ENCODE data around the gene TRIM29.

TRIM29 gene

DNA sequence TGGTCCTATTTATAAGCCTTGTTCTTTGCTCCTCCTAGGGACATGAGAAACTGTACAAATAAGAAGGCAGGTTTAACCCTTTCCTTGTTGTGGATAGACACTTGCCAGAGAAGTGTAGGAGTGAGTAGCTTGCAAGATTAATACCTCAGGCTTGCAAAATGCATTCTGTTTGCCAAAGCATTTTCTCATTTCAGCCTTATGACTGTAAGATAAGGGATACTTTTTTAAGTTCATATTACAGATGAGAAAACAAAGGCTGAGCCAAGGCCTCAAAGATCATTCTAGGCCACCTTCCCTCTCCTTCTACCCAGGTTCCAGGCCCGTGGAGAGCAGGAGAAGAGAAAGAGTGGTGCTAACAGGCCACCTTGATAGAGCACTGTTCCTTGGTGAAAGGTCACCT, 46.8 kb downstream of the TRIM29 start:
- DNase-seq, result no peak

DNA sequence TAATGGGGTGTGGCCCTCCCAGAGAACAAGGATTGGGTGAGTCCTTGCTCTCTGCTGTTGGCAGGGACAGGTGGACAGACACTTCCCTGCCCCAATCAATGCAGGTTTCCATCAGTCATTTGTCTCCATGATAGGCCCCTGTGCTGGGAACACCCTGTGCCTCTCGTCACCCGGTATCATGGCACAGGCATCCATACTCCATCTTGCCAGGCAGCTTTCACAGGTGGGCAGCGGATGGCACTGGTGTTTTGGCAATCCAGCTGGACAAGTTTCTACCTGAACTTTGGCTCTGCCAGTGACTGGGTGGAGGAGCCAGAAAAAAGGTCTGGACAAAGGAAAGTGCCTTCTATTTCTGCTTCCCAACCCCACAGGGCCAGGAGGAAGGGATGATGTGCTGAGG, 47.5 kb downstream of the TRIM29 start:
- DNase-seq, result no peak

- DNase-seq, result no peak
Measured at GRCh38 chr11:120089036-120090001, 48.6 kb downstream of the TRIM29 start.

DNA sequence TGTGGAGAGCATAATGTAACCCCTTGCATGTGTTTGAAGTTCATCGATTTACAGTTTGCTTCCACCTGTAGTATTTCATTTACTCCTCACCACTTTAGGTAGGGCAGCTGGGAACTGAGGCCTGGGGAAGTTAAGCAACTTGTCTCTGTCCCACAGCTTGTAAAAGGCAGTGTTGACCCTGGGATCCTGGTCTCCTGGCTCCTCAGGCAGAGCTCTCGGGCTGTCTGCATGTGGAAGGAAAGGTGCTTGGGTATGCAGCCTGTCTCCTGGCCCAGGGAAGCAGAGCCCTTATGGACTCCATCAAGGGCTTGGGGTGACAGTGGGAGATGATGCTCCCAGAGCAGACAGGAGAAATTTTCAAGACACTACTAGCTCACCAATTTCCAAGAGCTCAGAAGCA, 49.9 kb downstream of the TRIM29 start:
- no peak for DNase-seq

DNA sequence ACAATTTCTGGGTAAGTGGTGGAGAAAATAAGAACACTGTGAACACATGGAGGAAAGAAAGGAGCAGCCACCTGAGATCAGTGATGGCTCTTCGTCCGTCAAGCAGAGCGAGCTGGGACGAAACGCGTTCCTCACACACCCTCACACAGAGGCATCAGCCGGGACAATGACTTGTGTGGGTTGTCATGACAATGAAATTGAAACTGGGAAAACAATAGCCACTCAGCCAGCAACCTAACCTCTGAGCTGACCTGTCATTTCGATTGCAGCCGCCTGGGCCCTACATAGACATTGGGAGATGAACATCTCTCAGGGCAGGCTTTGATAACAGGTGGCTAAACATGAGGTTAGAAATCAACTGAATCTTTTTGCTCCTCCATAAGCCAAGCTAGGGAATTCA, 51.3 kb downstream of the TRIM29 start:
- no peak for DNase-seq

DNA sequence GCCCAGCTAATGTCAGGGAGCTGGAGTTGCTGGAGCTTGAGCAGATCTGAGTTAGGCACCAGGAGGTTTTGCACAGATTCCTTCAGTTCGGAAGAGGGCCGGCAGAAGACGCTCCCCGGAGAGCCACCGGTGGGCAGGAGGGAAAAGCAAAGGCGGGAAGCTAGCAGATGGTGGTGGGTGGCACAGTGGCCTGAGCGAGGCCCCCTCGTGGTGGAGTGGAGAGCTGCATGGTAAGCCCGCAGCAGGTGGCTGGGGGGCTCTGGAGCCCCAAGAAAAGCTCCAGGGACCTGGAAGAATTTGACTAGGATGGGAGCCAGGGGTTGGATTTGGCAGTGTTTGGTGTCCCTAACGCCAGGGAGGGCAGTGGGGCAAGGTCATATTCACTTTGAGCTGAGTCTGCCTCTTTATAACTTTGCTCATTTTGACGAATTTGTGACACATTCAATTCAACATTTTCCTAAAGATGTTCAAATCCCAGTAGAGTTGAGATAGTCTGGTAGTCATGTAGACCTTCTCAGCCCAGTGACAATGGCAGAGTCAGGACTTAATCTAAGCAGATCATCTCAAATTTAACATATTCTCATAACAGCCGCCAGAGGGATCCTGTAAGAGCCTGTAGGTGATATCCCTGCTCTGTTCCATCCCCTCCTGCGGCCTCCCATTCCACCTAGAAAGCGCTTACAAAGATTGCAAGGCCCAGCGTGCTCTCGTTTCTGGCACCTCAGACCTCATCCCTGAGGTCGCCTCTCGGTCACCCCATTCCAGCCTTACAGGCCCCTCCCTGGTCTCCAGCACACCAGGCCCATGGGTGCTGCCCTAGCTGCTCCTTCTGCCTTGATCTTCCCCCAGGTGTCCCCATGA, 57.9 kb downstream of the TRIM29 start:
- no peak for DNase-seq

GRCh38 chr11:120078397-120078796, 59.5 kb downstream of the TRIM29 start:
- DNase-seq, result no peak

DNA sequence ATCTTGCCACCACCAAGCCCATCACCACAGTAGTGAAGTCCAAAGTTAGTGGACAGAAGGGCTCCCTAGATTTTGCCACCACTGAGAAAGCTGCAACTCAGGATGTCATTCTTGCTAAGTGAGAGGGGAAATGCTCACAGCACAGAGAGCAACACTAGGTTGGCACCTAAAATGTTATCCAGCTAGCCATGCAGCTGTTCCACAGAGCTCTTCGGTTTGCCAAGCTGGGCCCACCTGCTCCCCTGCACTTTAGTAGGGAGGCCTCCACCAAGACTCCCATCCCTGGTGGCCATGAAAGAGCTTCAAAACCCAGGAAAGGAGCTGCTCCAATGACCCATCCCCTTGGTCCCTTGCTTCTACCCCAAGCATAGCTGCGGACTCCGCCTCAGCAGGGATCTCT, 63.8 kb downstream of the TRIM29 start:
- no peak for DNase-seq

GRCh38 chr11:120073196-120073595, 64.7 kb downstream of the TRIM29 start:
- no peak for DNase-seq

GRCh38 chr11:120068114-120068573, 69.8 kb downstream of the TRIM29 start:
- no peak for DNase-seq

DNA sequence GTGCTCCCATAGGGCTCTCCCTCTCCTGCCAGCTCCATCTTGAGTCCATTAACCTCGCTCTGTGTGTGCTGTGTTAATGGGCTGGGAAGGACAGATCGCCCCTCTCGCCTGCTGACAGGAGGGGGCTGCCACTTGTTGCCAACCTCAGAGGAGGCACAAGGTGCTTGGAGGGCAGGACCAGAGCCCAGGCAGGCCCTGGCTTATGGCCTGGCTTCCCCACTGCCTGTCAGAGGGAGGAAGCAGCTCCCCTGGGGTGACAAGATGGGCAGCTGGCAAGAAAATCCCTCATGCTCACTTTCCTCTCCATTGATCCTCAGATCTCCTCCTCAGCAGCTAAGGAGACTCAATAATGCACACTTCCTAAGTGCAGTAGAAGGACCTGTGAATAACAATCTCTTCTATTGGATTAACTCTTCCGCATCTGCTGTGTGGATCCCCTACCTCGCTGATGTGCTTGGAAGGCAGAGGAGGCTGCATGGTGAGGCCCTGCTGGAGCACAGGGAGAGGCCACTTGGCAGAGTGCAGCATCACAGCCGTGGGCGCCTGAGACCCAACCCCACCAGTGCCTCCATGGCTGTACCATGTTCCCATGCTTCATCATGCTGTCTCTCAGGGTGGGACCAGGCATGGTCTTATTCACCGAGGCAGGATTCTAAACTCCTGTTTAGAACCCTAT, 70.3 kb downstream of the TRIM29 start:
- DNase-seq, result no peak

GRCh38 chr11:120066738-120067437, 71.0 kb downstream of the TRIM29 start:
- DNase-seq, result no peak

GRCh38 chr11:120065876-120066275, 72.0 kb downstream of the TRIM29 start:
- no peak for DNase-seq

GRCh38 chr11:120065176-120065575, 72.7 kb downstream of the TRIM29 start:
- DNase-seq, result no peak

GRCh38 chr11:120064341-120064740, 73.6 kb downstream of the TRIM29 start:
- no peak for DNase-seq

GRCh38 chr11:120063686-120064340, 74.1 kb downstream of the TRIM29 start:
- no peak for DNase-seq

DNA sequence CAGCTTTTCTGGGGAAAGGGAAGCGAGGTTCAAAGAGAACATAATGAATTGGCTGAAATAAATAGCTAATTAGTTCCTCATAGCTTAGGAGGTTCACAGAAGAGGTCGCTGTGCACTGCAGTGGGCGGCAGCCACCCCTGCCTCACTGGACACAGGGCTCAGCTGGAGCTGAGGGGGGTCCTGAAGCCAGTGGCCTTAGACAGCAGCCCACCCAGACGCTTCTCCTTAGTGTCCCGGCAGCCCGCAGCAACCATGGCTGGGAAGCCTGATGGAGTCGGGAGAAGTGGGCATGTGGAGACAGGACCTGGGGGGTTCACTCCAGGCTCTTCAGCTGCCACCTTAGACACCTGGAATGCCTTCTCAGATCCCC, 75.4 kb downstream of the TRIM29 start:
- no peak for DNase-seq

- DNase-seq, result no peak
Measured at GRCh38 chr11:120061761-120062560, 76.0 kb downstream of the TRIM29 start.

All from NCI-H187 (cell line).